Measurements from ENCODE around the gene C6orf141. TPM values are rescaled to one million over a fixed set of nuclear protein-coding genes. Genes with fewer than 3 reads are reported as not detected.

The C6orf141 gene
- total and polyA plus RNA-seq, 5 donors, result 0.23 to 0.72 (median 0.45) TPM

- H3K4me3 ChIP-seq (ENCODE audit: low read length), result no peak overlapping the region
- no peak overlapping the region for H3K27ac ChIP-seq (ENCODE audit: low read length)
- intact Hi-C loops (cut with DNase I), result no loop called here
- no peaks in the 10 kb centered on the region for H3K9me3 ChIP-seq (ENCODE audit: control insufficient read depth, low read length)
- H3K4me1 ChIP-seq (ENCODE audit: control insufficient read depth, insufficient read depth, low read length), result no peaks in the 10 kb centered on the region
- WGBS, result 72% methylated on average over 4 of the region's 4 CpGs
- ATAC-seq (no peak), DNase-seq (no peak)
- no peaks in the 10 kb centered on the region for H3K27me3 ChIP-seq (ENCODE audit: control insufficient read depth, insufficient read depth)
Measured at GRCh38 chr6:49555951-49556350, 5.5 kb downstream of the C6orf141 start.

GRCh38 chr6:49556429-49556837 is 6.0 kb downstream of the C6orf141 start:
- DNase-seq (no peak), ATAC-seq (peak in 1 of 2 donors; percentile 84)
- Histone ChIP-seq H3K9me3 (ENCODE audit: control insufficient read depth, low read length) (no peaks in the 10 kb centered on the region), H3K4me3 (ENCODE audit: low read length) (no peak overlapping the region), H3K4me1 (ENCODE audit: control insufficient read depth, insufficient read depth, low read length) (no peaks in the 10 kb centered on the region), H3K27me3 (ENCODE audit: control insufficient read depth, insufficient read depth) (no peaks in the 10 kb centered on the region), H3K27ac (ENCODE audit: low read length) (no peak overlapping the region)
- intact Hi-C loops (cut with DNase I), result no loop called here

GRCh38 chr6:49557177-49557576 is 6.7 kb downstream of the C6orf141 start:
- DNase-seq, result no peak
- no peak for ATAC-seq
- no peaks in the 10 kb centered on the region for H3K4me1 ChIP-seq (ENCODE audit: control insufficient read depth, insufficient read depth, low read length)
- intact Hi-C loops (cut with DNase I), result no loop called here
- H3K27me3 ChIP-seq (ENCODE audit: control insufficient read depth, insufficient read depth), result no peaks in the 10 kb centered on the region
- H3K27ac ChIP-seq (ENCODE audit: low read length), result no peak overlapping the region
- no peaks in the 10 kb centered on the region for H3K9me3 ChIP-seq (ENCODE audit: control insufficient read depth, low read length)
- 87% methylated on average over 3 of the region's 3 CpGs for WGBS
- no peak overlapping the region for H3K4me3 ChIP-seq (ENCODE audit: low read length)

GRCh38 chr6:49558238-49558637 is 7.8 kb downstream of the C6orf141 start:
- intact Hi-C loops (cut with DNase I), result no loop called here
- Histone ChIP-seq H3K4me3 (ENCODE audit: low read length) (no peak overlapping the region), H3K27ac (ENCODE audit: low read length) (no peak overlapping the region), H3K9me3 (ENCODE audit: control insufficient read depth, low read length) (no peaks in the 10 kb centered on the region), H3K27me3 (ENCODE audit: control insufficient read depth, insufficient read depth) (no peaks in the 10 kb centered on the region), H3K4me1 (ENCODE audit: control insufficient read depth, insufficient read depth, low read length) (no peaks in the 10 kb centered on the region)
- ATAC-seq, result no peak
- DNase-seq, result no peak

- no peak for ATAC-seq
- intact Hi-C loops (cut with DNase I), result no loop called here
- H3K4me3 ChIP-seq (ENCODE audit: low read length), result no peak overlapping the region
- 57% methylated on average over 5 of the region's 5 CpGs for whole genome bisulfite sequencing
- no peaks in the 10 kb centered on the region for H3K4me1 ChIP-seq (ENCODE audit: control insufficient read depth, insufficient read depth, low read length)
- peak in 1 of 3 donors; percentile 12 for DNase-seq
- H3K9me3 ChIP-seq (ENCODE audit: control insufficient read depth, low read length), result no peaks in the 10 kb centered on the region
- H3K27me3 ChIP-seq (ENCODE audit: control insufficient read depth, insufficient read depth), result no peaks in the 10 kb centered on the region
- no peak overlapping the region for H3K27ac ChIP-seq (ENCODE audit: low read length)
Measured at GRCh38 chr6:49563006-49563886, 12.8 kb downstream of the C6orf141 start.

GRCh38 chr6:49564552-49564951 is 14.1 kb downstream of the C6orf141 start:
- intact Hi-C loops (cut with DNase I), result no loop called here
- no peak overlapping the region for H3K4me3 ChIP-seq (ENCODE audit: low read length)
- ATAC-seq (no peak), DNase-seq (no peak)
- H3K4me1 ChIP-seq (ENCODE audit: control insufficient read depth, insufficient read depth, low read length), result no peaks in the 10 kb centered on the region
- no peaks in the 10 kb centered on the region for H3K27me3 ChIP-seq (ENCODE audit: control insufficient read depth, insufficient read depth)
- WGBS, result 51% methylated on average over 1 of the region's 1 CpG
- no peaks in the 10 kb centered on the region for H3K9me3 ChIP-seq (ENCODE audit: control insufficient read depth, low read length)
- H3K27ac ChIP-seq (ENCODE audit: low read length), result no peak overlapping the region

- Histone ChIP-seq H3K4me3 (ENCODE audit: low read length) (no peak overlapping the region), H3K9me3 (ENCODE audit: control insufficient read depth, low read length) (no peaks in the 10 kb centered on the region), H3K4me1 (ENCODE audit: control insufficient read depth, insufficient read depth, low read length) (no peaks in the 10 kb centered on the region), H3K27ac (ENCODE audit: low read length) (no peak overlapping the region), H3K27me3 (ENCODE audit: control insufficient read depth, insufficient read depth) (no peaks in the 10 kb centered on the region)
- WGBS, result 40% methylated on average over 2 of the region's 2 CpGs
- intact Hi-C loops (cut with DNase I), result no loop called here
- ATAC-seq, result no peak
- DNase-seq, result no peak
Measured at GRCh38 chr6:49565261-49565660, 14.8 kb downstream of the C6orf141 start.

- Histone ChIP-seq H3K9me3 (ENCODE audit: control insufficient read depth, low read length) (no peaks in the 10 kb centered on the region), H3K27ac (ENCODE audit: low read length) (peak overlapping the region; percentile 62), H3K27me3 (ENCODE audit: control insufficient read depth, insufficient read depth) (no peaks in the 10 kb centered on the region), H3K4me3 (ENCODE audit: low read length) (no peak overlapping the region), H3K4me1 (ENCODE audit: control insufficient read depth, insufficient read depth, low read length) (no peaks in the 10 kb centered on the region)
- DNase-seq, result peak in 2 of 3 donors; percentile 13 to 28
- intact Hi-C loops (cut with DNase I), result no loop called here
- ATAC-seq, result peak in 1 of 2 donors; percentile 50
- 61% methylated on average over 10 of the region's 10 CpGs for WGBS
Measured at GRCh38 chr6:49565855-49566254, 15.4 kb downstream of the C6orf141 start.

GRCh38 chr6:49570474-49571079 is 20.1 kb downstream of the C6orf141 start:
- H3K9me3 ChIP-seq (ENCODE audit: control insufficient read depth, low read length), result no peaks in the 10 kb centered on the region
- ATAC-seq (peak; percentile 75 to 91), DNase-seq (no peak)
- no peak overlapping the region for H3K4me3 ChIP-seq (ENCODE audit: low read length)
- no peaks in the 10 kb centered on the region for H3K4me1 ChIP-seq (ENCODE audit: control insufficient read depth, insufficient read depth, low read length)
- intact Hi-C loops (cut with DNase I), result no loop called here
- WGBS, result 28% methylated on average over 6 of the region's 6 CpGs
- no peak overlapping the region for H3K27ac ChIP-seq (ENCODE audit: low read length)
- no peaks in the 10 kb centered on the region for H3K27me3 ChIP-seq (ENCODE audit: control insufficient read depth, insufficient read depth)

GRCh38 chr6:49576618-49577017 is 26.1 kb downstream of the C6orf141 start:
- intact Hi-C loops (cut with DNase I), result no loop called here
- Histone ChIP-seq H3K9me3 (ENCODE audit: control insufficient read depth, low read length) (no peaks in the 10 kb centered on the region), H3K4me1 (ENCODE audit: control insufficient read depth, insufficient read depth, low read length) (no peaks in the 10 kb centered on the region), H3K4me3 (ENCODE audit: low read length) (no peak overlapping the region), H3K27me3 (ENCODE audit: control insufficient read depth, insufficient read depth) (no peaks in the 10 kb centered on the region), H3K27ac (ENCODE audit: low read length) (no peak overlapping the region)
- 85% methylated on average over 1 of the region's 1 CpG for WGBS
- no peak for ATAC-seq
- DNase-seq, result no peak

GRCh38 chr6:49579649-49580048 is 29.2 kb downstream of the C6orf141 start:
- H3K4me1 ChIP-seq (ENCODE audit: control insufficient read depth, insufficient read depth, low read length), result no peaks in the 10 kb centered on the region
- no peaks in the 10 kb centered on the region for H3K27me3 ChIP-seq (ENCODE audit: control insufficient read depth, insufficient read depth)
- H3K27ac ChIP-seq (ENCODE audit: low read length), result no peak overlapping the region
- H3K4me3 ChIP-seq (ENCODE audit: low read length), result no peak overlapping the region
- no peak for DNase-seq
- no peak for ATAC-seq
- intact Hi-C loops (cut with DNase I), result no loop called here
- no peaks in the 10 kb centered on the region for H3K9me3 ChIP-seq (ENCODE audit: control insufficient read depth, low read length)
